ENCODE data around the gene GUCY1A1.

GUCY1A1 gene

DNA sequence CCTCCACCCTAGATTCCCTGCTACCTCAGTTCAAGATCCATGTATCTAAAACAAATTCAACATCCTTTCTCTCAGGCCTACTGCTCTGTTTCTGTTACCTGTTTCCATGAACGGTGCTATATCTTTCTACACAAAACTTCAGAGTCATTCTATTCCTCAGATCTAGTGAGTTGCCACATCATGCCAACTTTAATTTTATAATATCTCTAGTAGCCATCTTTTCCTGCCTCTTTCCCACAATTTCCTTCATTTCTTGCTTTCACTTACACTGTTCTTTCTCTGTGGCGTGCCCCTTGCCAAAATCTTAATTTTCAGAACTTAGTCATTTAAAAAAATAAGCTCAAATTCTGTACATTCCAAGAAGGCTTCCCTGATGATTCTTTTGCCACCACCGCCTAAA lies 15.2 kb downstream of the GUCY1A1 start:
- Histone ChIP-seq H3K4me3 (ENCODE audit: low read depth, low read length) (no peak overlapping the region), H3K27me3 (replicated peaks) (no peaks in the 10 kb centered on the region), H3K27ac (no peak overlapping the region), H3K36me3 (replicated peaks) (no peaks in the 10 kb centered on the region)
- in situ Hi-C loops (cut with HindIII; ENCODE audit: low pct_ligation_motif_present, low sequenced_read_pairs): no loop called here
- TF ChIP-seq, protein P1, sequence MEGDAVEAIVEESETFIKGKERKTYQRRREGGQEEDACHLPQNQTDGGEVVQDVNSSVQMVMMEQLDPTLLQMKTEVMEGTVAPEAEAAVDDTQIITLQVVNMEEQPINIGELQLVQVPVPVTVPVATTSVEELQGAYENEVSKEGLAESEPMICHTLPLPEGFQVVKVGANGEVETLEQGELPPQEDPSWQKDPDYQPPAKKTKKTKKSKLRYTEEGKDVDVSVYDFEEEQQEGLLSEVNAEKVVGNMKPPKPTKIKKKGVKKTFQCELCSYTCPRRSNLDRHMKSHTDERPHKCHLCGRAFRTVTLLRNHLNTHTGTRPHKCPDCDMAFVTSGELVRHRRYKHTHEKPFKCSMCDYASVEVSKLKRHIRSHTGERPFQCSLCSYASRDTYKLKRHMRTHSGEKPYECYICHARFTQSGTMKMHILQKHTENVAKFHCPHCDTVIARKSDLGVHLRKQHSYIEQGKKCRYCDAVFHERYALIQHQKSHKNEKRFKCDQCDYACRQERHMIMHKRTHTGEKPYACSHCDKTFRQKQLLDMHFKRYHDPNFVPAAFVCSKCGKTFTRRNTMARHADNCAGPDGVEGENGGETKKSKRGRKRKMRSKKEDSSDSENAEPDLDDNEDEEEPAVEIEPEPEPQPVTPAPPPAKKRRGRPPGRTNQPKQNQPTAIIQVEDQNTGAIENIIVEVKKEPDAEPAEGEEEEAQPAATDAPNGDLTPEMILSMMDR (IDR thresholded peaks at IDR 0.05; ENCODE audit: low read depth, low read length, missing control alignments): no peak
- no peak for DNase-seq

DNA sequence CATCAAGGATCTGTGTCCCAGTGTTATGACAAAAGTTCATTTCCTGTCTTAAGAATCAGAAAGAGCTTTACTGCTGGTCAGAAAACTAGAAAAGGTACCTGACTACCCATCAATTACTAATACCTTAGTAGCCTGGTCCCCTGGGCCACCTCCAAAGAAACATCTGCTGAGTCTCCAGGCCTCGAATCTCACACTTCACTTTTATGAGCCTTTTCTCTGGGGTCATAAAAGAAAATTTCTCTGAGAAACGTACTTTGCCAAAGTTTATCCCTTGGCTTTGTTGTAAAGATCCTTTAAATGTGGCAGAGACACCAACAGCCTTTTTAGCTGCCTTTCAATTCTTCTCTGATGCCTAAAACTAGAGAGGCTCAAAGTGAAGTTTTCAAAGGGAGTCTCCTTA lies 17.8 kb downstream of the GUCY1A1 start:
- TF ChIP-seq, protein P1 (IDR thresholded peaks at IDR 0.05; ENCODE audit: low read depth, low read length, missing control alignments): no peak
- in situ Hi-C loops (cut with HindIII; ENCODE audit: low pct_ligation_motif_present, low sequenced_read_pairs): no loop called here
- Histone ChIP-seq H3K4me3 (ENCODE audit: low read depth, low read length) (no peak overlapping the region), H3K27me3 (replicated peaks) (no peaks in the 10 kb centered on the region), H3K27ac (no peak overlapping the region), H3K36me3 (replicated peaks) (no peaks in the 10 kb centered on the region)
- DNase-seq: no peak

DNA sequence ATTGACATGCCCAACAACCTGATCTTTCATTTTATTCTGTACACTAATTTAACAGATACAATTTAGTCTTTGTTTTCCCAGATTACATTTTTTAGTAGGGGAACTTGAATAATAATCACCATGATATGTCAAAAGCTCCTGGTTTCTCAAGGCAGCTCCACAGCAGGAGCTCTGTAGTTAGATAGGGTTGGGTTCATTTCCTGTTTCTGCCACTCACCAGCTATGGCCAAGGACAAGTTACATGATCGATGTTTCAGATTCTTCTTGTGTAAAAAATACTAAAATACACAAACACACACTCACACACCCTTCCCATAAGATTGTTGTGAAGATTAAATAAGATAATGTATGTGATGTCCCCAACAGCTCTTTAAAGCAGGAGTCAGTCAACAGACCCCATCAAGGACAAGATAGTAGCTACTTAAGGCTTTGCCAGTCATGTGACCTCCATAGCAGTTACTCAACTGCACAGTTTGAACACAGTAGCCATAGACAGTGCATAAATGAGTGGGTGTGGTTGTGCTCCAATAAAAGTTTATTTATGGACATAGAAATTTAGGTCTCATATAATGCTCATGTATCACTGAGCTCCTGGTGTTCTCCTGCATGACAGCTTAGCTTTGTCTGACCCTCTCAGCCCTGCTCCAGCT lies 18.4 kb downstream of the GUCY1A1 start:
- no peak overlapping the region for H3K27ac ChIP-seq
- in situ Hi-C loops (cut with HindIII; ENCODE audit: low pct_ligation_motif_present, low sequenced_read_pairs): no loop called here
- no peak for DNase-seq
- TF ChIP-seq, protein P1 (IDR thresholded peaks at IDR 0.05; ENCODE audit: low read depth, low read length, missing control alignments): no peak
- no peaks in the 10 kb centered on the region for H3K27me3 ChIP-seq (replicated peaks)
- no peak overlapping the region for H3K4me3 ChIP-seq (ENCODE audit: low read depth, low read length)
- no peaks in the 10 kb centered on the region for H3K36me3 ChIP-seq (replicated peaks)

DNA sequence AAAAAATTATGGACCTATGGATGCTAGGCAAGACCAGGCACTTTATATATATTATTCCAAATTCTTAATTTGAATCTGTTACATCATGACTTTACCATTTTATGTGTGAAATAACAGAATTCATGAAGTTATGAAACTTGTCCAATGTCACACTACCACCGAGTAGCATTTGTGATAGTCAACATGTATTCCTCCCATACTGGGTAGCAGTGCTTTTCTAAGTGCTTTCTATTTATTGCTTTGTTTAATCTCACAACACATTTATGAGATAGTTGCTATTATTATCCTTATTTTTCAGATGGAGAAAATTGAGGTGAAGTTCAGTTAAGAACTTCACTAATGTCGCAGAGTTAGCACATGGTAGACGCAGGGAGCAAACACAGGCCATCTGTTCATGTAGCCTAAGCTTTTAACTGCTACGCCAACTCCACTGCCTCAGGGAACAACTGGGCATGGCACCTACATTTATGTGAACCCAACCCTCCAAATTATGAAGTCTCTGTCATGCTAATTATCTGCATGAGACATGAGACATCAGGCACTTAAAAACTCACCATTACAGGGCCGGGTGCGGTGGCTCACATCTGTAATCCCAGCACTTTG lies 20.8 kb downstream of the GUCY1A1 start:
- no peak for DNase-seq
- Histone ChIP-seq H3K27ac (no peak overlapping the region), H3K36me3 (replicated peaks) (no peaks in the 10 kb centered on the region), H3K4me3 (ENCODE audit: low read depth, low read length) (no peak overlapping the region), H3K27me3 (replicated peaks) (no peaks in the 10 kb centered on the region)
- in situ Hi-C loops (cut with HindIII; ENCODE audit: low pct_ligation_motif_present, low sequenced_read_pairs): no loop called here
- TF ChIP-seq, protein P1 (IDR thresholded peaks at IDR 0.05; ENCODE audit: low read depth, low read length, missing control alignments): no peak

DNA sequence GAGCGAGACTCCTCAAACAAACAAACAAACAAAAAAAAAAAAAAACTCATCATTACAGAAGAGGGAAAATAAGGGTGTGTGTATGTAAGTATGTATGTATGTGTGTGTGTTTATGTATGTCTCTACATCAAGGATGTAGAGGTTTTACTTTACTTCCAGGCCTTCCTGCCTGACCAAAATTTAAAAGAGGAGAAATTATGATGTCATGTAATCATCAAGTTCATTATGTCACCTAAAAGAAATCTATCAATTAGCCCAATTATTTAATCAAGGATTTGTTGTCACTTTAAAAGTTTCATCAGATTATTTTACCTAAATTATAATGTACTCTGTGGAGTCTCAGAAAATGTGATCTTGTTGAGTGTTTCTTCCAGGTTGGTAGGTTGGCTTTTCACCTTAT lies 21.6 kb downstream of the GUCY1A1 start:
- DNase-seq: no peak
- Histone ChIP-seq H3K36me3 (replicated peaks) (no peaks in the 10 kb centered on the region), H3K4me3 (ENCODE audit: low read depth, low read length) (no peak overlapping the region), H3K27me3 (replicated peaks) (no peaks in the 10 kb centered on the region), H3K27ac (no peak overlapping the region)
- TF ChIP-seq, protein P1 (IDR thresholded peaks at IDR 0.05; ENCODE audit: low read depth, low read length, missing control alignments): no peak
- in situ Hi-C loops (cut with HindIII; ENCODE audit: low pct_ligation_motif_present, low sequenced_read_pairs): no loop called here

DNA sequence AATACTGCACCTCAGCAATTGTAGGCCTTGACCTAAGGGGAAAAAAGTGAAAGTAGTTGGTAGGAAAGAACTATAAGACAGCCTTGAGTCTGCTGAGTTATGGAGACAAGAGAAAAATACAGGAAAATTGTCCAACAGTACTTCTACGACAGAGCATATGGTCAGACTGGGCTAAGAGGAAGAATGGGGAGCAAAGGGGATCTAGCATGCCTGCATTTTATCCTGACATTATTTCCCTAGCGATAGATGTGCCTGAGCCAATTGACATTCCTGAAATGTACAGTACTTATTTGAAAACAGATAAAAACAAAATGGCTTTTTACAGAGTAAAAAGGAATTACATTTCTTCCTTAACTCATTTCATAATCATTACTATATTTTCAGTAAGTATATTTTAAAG lies 22.2 kb downstream of the GUCY1A1 start:
- H3K27ac ChIP-seq: no peak overlapping the region
- H3K27me3 ChIP-seq (replicated peaks): no peaks in the 10 kb centered on the region
- H3K4me3 ChIP-seq (ENCODE audit: low read depth, low read length): no peak overlapping the region
- H3K36me3 ChIP-seq (replicated peaks): no peaks in the 10 kb centered on the region
- DNase-seq: no peak
- in situ Hi-C loops (cut with HindIII; ENCODE audit: low pct_ligation_motif_present, low sequenced_read_pairs): no loop called here
- TF ChIP-seq, protein P1 (IDR thresholded peaks at IDR 0.05; ENCODE audit: low read depth, low read length, missing control alignments): no peak
